KMS-11 (cell line): Measurements from ENCODE around the gene MLH3.

Experiments
- H2AFZ ChIP-seq: fragments of 200-600 bp; sonication (generic); 2 replicates; pipeline ENCODE4 v1.6.1; 2016; ENCODE audit warnings: antibody characterized with exemption, mixed run types, low read depth
- H3K27ac ChIP-seq: fragments of 200-600 bp; sonication (generic); 2 replicates; pipeline ENCODE4 v1.6.1; 2016; ENCODE audit warnings: mild to moderate bottlenecking, mixed run types
- H3K27me3 ChIP-seq: fragments of 200-600 bp; sonication (generic); 2 replicates; pipeline ENCODE4 v1.6.1; 2017; ENCODE audit warnings: mild to moderate bottlenecking, low read depth, mixed run types, moderate library complexity; ENCODE audit not compliant: insufficient read depth
- H3K36me3 ChIP-seq: fragments of 200-600 bp; sonication (generic); 2 replicates; pipeline ENCODE4 v1.6.1; 2017; ENCODE audit warnings: mild to moderate bottlenecking, mixed run types; ENCODE audit not compliant: insufficient read depth
- H3K4me1 ChIP-seq: fragments of 200-600 bp; sonication (generic); 2 replicates; pipeline ENCODE4 v1.6.1; 2016; ENCODE audit warnings: mild to moderate bottlenecking, low read depth, mixed run types; ENCODE audit not compliant: poor library complexity, severe bottlenecking
- H3K4me2 ChIP-seq: fragments of 200-600 bp; sonication (generic); 2 replicates; pipeline ENCODE4 v1.7.0; 2016; ENCODE audit warnings: mild to moderate bottlenecking, mixed run types
- H3K4me3 ChIP-seq: fragments of 200-600 bp; sonication (generic); IDR thresholded peaks from 2 replicates; pipeline ENCODE4 v1.6.1; 2017; ENCODE audit warnings: low read depth, low read length, mixed read lengths; ENCODE audit not compliant: insufficient read depth
- H3K79me2 ChIP-seq: fragments of 200-600 bp; sonication (generic); 2 replicates; pipeline ENCODE4 v1.6.1; 2016; ENCODE audit warnings: low read depth, mixed run types; ENCODE audit not compliant: insufficient read depth
- H3K9ac ChIP-seq: fragments of 200-600 bp; sonication (generic); 2 replicates; pipeline ENCODE4 v1.6.1; 2016; ENCODE audit warnings: mild to moderate bottlenecking, mixed run types
- H4K20me1 ChIP-seq: fragments of 200-600 bp; sonication (generic); 2 replicates; pipeline ENCODE4 v1.6.1; 2016; ENCODE audit warnings: mild to moderate bottlenecking, mixed run types; ENCODE audit not compliant: insufficient read depth
- TF ChIP-seq, protein P1 (sequence below): fragments of 200-600 bp; sonication (generic); conservative IDR thresholded peaks from 2 replicates; pipeline ENCODE4 v1.6.1; 2017; ENCODE audit warnings: low read depth, mild to moderate bottlenecking, antibody characterized with exemption, low read length, moderate library complexity, mixed read lengths

The MLH3 gene

GRCh38 chr14:74976264-74977113 is 74.8 kb downstream of the MLH3 start:
- H3K79me2 ChIP-seq: no peaks in the 10 kb centered on the region
- H4K20me1 ChIP-seq: no peaks in the 10 kb centered on the region
- no peaks in the 10 kb centered on the region for H3K36me3 ChIP-seq
- TF ChIP-seq, protein P1, sequence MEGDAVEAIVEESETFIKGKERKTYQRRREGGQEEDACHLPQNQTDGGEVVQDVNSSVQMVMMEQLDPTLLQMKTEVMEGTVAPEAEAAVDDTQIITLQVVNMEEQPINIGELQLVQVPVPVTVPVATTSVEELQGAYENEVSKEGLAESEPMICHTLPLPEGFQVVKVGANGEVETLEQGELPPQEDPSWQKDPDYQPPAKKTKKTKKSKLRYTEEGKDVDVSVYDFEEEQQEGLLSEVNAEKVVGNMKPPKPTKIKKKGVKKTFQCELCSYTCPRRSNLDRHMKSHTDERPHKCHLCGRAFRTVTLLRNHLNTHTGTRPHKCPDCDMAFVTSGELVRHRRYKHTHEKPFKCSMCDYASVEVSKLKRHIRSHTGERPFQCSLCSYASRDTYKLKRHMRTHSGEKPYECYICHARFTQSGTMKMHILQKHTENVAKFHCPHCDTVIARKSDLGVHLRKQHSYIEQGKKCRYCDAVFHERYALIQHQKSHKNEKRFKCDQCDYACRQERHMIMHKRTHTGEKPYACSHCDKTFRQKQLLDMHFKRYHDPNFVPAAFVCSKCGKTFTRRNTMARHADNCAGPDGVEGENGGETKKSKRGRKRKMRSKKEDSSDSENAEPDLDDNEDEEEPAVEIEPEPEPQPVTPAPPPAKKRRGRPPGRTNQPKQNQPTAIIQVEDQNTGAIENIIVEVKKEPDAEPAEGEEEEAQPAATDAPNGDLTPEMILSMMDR: no peak
- no peak overlapping the region for H3K9ac ChIP-seq
- no peak overlapping the region for H3K27ac ChIP-seq
- no peaks in the 10 kb centered on the region for H3K27me3 ChIP-seq
- no peaks in the 10 kb centered on the region for H3K4me1 ChIP-seq
- H2AFZ ChIP-seq: no peak overlapping the region
- H3K4me3 ChIP-seq: no peak overlapping the region
- H3K4me2 ChIP-seq: no peak overlapping the region

GRCh38 chr14:74975059-74975810 is 76.0 kb downstream of the MLH3 start:
- H3K4me3 ChIP-seq: no peak overlapping the region
- H3K36me3 ChIP-seq: no peaks in the 10 kb centered on the region
- TF ChIP-seq, protein P1: no peak
- no peak overlapping the region for H3K4me2 ChIP-seq
- no peaks in the 10 kb centered on the region for H3K4me1 ChIP-seq
- H3K79me2 ChIP-seq: no peaks in the 10 kb centered on the region
- no peak overlapping the region for H3K9ac ChIP-seq
- no peak overlapping the region for H3K27ac ChIP-seq
- H4K20me1 ChIP-seq: no peaks in the 10 kb centered on the region
- H2AFZ ChIP-seq: no peak overlapping the region
- H3K27me3 ChIP-seq: no peaks in the 10 kb centered on the region

- no peak overlapping the region for H3K27ac ChIP-seq
- H4K20me1 ChIP-seq: no peaks in the 10 kb centered on the region
- no peaks in the 10 kb centered on the region for H3K36me3 ChIP-seq
- no peaks in the 10 kb centered on the region for H3K4me1 ChIP-seq
- no peak overlapping the region for H3K4me2 ChIP-seq
- TF ChIP-seq, protein P1: no peak
- no peaks in the 10 kb centered on the region for H3K27me3 ChIP-seq
- H2AFZ ChIP-seq: no peak overlapping the region
- no peaks in the 10 kb centered on the region for H3K79me2 ChIP-seq
- H3K9ac ChIP-seq: no peak overlapping the region
- H3K4me3 ChIP-seq: no peak overlapping the region
Measured at GRCh38 chr14:74974364-74975058, 76.8 kb downstream of the MLH3 start.

DNA sequence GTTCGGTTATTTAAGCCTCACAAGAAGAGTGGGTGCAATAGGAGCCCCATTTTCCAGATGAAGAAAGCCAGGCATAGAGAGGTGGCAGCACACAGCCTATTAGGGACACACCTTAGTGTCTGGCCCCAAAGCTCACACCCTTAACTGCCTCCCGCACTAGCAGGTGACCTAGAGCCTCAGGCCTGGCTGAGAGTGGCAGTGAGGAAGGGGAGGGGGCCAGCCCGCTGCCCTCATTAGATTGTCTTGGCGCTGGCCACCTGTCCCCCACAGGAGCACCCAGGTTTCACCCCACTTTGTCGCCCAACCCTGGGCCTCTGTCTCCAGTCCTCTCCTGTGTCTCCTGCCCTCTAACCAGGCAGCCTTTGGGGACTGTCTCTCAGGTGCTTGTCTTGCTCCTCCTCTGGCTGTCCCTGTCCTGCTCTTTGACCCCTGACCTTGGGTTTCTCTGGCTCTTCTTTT is 77.3 kb downstream of the MLH3 start:
- Histone ChIP-seq H2AFZ (no peak overlapping the region), H3K27ac (no peak overlapping the region), H3K4me2 (no peak overlapping the region), H3K27me3 (no peaks in the 10 kb centered on the region), H3K9ac (no peak overlapping the region), H3K4me1 (no peaks in the 10 kb centered on the region), H3K4me3 (no peak overlapping the region), H4K20me1 (no peaks in the 10 kb centered on the region), H3K79me2 (no peaks in the 10 kb centered on the region), H3K36me3 (no peaks in the 10 kb centered on the region)
- TF ChIP-seq, protein P1: no peak
